ENCODE data around the gene STX18.
A peak's percentile ranks its signal among the peaks of the same experiment; 100 is the strongest.

STX18 gene

DNA sequence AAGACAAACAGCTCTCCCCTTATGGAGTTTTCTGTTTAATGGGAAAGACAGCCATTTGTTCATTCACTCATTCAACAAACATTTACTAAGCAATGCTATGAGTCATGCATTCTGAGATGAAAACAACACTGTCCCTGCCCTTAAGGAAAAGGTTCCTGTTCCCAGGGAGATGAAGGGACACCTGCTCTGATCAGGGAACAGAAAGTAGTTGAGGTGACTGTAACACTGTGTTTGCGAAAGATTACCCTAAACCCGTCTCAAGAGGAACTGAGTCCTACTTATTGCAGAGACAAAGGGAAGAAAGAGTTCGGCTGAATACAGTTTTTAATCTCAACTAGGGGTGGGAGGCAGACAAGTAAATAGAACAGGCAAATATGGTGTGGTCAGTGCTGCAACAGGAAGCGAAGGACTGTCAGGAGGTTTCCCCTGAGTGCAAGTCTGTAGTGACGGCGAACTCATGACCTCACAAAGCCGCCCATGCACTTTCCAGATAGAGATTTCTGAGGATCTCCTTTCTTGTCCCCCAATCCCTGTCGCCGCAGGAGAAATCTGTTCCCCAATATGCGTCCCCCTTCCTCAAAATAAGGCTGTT, 712 bp downstream of the STX18 start:
- TF ChIP-seq, protein P1, sequence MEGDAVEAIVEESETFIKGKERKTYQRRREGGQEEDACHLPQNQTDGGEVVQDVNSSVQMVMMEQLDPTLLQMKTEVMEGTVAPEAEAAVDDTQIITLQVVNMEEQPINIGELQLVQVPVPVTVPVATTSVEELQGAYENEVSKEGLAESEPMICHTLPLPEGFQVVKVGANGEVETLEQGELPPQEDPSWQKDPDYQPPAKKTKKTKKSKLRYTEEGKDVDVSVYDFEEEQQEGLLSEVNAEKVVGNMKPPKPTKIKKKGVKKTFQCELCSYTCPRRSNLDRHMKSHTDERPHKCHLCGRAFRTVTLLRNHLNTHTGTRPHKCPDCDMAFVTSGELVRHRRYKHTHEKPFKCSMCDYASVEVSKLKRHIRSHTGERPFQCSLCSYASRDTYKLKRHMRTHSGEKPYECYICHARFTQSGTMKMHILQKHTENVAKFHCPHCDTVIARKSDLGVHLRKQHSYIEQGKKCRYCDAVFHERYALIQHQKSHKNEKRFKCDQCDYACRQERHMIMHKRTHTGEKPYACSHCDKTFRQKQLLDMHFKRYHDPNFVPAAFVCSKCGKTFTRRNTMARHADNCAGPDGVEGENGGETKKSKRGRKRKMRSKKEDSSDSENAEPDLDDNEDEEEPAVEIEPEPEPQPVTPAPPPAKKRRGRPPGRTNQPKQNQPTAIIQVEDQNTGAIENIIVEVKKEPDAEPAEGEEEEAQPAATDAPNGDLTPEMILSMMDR (IDR thresholded peaks at IDR 0.05; ENCODE audit: low read depth, low read length, missing control alignments) = no peak
- H3K4me3 ChIP-seq (ENCODE audit: low read depth, low read length) = peak overlapping the region; percentile 98
- DNase-seq (ENCODE audit: low read depth) = no peak
- in situ Hi-C loops (cut with HindIII; ENCODE audit: low sequenced_read_pairs) = no loop called here

DNA sequence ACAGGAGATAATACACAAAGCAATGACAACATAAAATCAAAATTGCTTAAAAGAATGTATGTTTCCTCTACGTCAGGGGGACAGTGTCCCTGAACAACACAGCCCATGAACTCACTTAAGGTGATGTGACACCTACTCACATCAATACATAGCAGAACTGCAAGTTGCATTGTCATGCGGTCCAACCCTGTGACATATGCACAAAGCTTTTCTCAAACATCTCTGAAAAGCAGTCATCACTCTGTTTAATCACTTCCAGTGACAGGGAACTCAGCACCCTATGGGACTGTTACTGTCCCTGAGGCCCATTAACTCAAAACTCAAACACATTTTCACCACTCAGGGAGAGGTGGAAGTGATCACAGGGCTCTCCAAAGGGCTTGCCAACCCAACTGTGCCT, 2.4 kb downstream of the STX18 start:
- TF ChIP-seq, protein P1 (IDR thresholded peaks at IDR 0.05; ENCODE audit: low read depth, low read length, missing control alignments) = no peak
- no peak overlapping the region for H3K4me3 ChIP-seq (ENCODE audit: low read depth, low read length)
- in situ Hi-C loops (cut with HindIII; ENCODE audit: low sequenced_read_pairs) = no loop called here
- no peak for DNase-seq (ENCODE audit: low read depth)

- no peak for DNase-seq (ENCODE audit: low read depth)
- TF ChIP-seq, protein P1 (IDR thresholded peaks at IDR 0.05; ENCODE audit: low read depth, low read length, missing control alignments) = no peak
- in situ Hi-C loops (cut with HindIII; ENCODE audit: low sequenced_read_pairs) = no loop called here
- H3K4me3 ChIP-seq (ENCODE audit: low read depth, low read length) = no peak overlapping the region
These were observed 6.3 kb downstream of the STX18 start for GRCh38 chr4:4535590-4535989.

- in situ Hi-C loops (cut with HindIII; ENCODE audit: low sequenced_read_pairs) = no loop called here
- TF ChIP-seq, protein P1 (IDR thresholded peaks at IDR 0.05; ENCODE audit: low read depth, low read length, missing control alignments) = no peak
- DNase-seq (ENCODE audit: low read depth) = no peak
- no peak overlapping the region for H3K4me3 ChIP-seq (ENCODE audit: low read depth, low read length)
These were observed 7.2 kb downstream of the STX18 start for GRCh38 chr4:4534515-4535145.

- no peak overlapping the region for H3K4me3 ChIP-seq (ENCODE audit: low read depth, low read length)
These were observed 8.2 kb downstream of the STX18 start for GRCh38 chr4:4533461-4534169.

DNA sequence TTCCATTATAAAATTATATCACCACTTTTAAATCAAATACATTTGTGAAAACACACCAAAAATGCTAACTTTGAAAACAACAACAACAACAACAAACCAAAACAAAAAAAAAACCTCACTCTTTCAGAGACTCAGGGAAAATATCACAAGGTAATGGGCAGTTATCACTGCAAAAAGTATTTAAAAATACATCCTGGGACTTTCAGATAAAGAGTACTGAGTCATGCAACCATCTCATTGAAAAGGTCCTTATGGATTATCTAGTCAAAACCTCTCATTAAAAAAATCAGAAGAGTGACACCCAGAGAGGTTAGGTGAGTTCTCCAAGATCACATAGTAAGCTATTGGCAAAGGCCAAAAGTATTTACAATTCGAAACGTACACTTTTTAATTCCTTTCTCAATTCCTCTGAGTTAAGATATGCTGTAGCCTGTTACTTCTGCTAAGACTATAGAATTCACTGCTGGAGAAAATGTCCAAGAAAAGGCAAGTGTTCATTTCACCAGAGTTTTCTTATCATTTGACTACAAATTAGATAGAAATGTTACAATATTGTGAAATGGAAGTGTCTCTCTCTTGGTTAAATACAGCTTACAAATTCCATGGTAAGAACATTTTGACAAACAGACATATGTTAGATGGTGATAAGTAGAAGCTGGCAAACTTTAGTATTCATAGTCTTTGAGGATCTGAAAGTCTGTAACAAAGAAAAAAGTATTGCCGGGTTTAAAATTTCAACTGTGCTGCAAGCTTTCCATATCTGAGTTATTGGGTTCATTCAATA, 9.3 kb downstream of the STX18 start:
- H3K4me3 ChIP-seq (ENCODE audit: low read depth, low read length) = no peak overlapping the region
- no peak for DNase-seq (ENCODE audit: low read depth)
- in situ Hi-C loops (cut with HindIII; ENCODE audit: low sequenced_read_pairs) = no loop called here
- TF ChIP-seq, protein P1 (IDR thresholded peaks at IDR 0.05; ENCODE audit: low read depth, low read length, missing control alignments) = no peak

More at GRCh38 chr4:4533461-4534169, 8.2 kb downstream of the STX18 start:
- TF ChIP-seq, protein P1 (IDR thresholded peaks at IDR 0.05; ENCODE audit: low read depth, low read length, missing control alignments) = no peak
- in situ Hi-C loops (cut with HindIII; ENCODE audit: low sequenced_read_pairs) = no loop called here
- no peak for DNase-seq (ENCODE audit: low read depth)

Data from astrocyte of the cerebellum (primary cell).